Ishikawa (cell line): ENCODE results near the gene OR2L5.

ENCODE experiments used
- CEBPB ChIP-seq: IDR thresholded peaks from 2 replicates; pipeline ENCODE4 v1.6.1; 2012
- CREB1 ChIP-seq: IDR thresholded peaks from 2 replicates; pipeline ENCODE4 v1.6.1; 2012; ENCODE audit warnings: low read depth
- EGR1 ChIP-seq: IDR thresholded peaks from 2 replicates; pipeline ENCODE4 v1.6.1; 2012
- EP300 ChIP-seq: IDR thresholded peaks from 2 replicates; pipeline ENCODE4 v1.6.1; 2012; ENCODE audit warnings: borderline replicate concordance
- FOXM1 ChIP-seq: IDR thresholded peaks from 2 replicates; pipeline ENCODE4 v1.6.1; 2012; ENCODE audit warnings: low read depth, borderline replicate concordance
- MAX ChIP-seq: IDR thresholded peaks from 2 replicates; pipeline ENCODE4 v1.6.1; 2012
- NFIC ChIP-seq: IDR thresholded peaks from 2 replicates; pipeline ENCODE4 v1.6.1; 2012
- RAD21 ChIP-seq: IDR thresholded peaks from 2 replicates; pipeline ENCODE4 v1.6.1; 2012; ENCODE audit warnings: low read depth
- REST ChIP-seq: IDR thresholded peaks from 2 replicates; pipeline ENCODE4 v1.6.1; 2012; ENCODE audit warnings: low read depth, mild to moderate bottlenecking
- TCF12 ChIP-seq: IDR thresholded peaks from 2 replicates; pipeline ENCODE4 v1.6.1; 2012; ENCODE audit warnings: low read depth
- TEAD4 ChIP-seq: IDR thresholded peaks from 2 replicates; pipeline ENCODE4 v1.6.1; 2012
- USF1 ChIP-seq: IDR thresholded peaks from 2 replicates; pipeline ENCODE4 v1.6.1; 2012
- YY1 ChIP-seq: IDR thresholded peaks from 2 replicates; pipeline ENCODE4 v1.6.1; 2012; ENCODE audit warnings: low read depth

- no peak for TF ChIP-seq NFIC
- TF ChIP-seq YY1 = no peak
- TF ChIP-seq REST = no peak
- no peak for TF ChIP-seq TCF12
- TF ChIP-seq CREB1 = no peak
- no peak for TF ChIP-seq USF1
- no peak for TF ChIP-seq MAX
- TF ChIP-seq RAD21 = no peak
- no peak for TF ChIP-seq CEBPB
- no peak for TF ChIP-seq EP300
- TF ChIP-seq TEAD4 = no peak
- no peak for TF ChIP-seq EGR1
- TF ChIP-seq FOXM1 = no peak
These were observed 33.1 kb downstream of the OR2L5 start, which contains the start of gene OR2L3 for GRCh38 chr1:248046536-248046935.
